VCaP (cell line): ENCODE data around the gene MMP28.

ENCODE experiments used
- H3K27ac ChIP-seq: fragments of 450-650 bp; 2 replicates; pipeline ENCODE4 v1.5.1; 2017
- TF ChIP-seq, protein P1 (sequence below): fragments of 450-650 bp; conservative IDR thresholded peaks from 2 replicates; pipeline ENCODE4 v1.5.1; 2017; ENCODE audit warnings: mild to moderate bottlenecking, moderate library complexity

The MMP28 gene

GRCh38 chr17:35788477-35789368, 6.7 kb downstream of the MMP28 start:
- TF ChIP-seq, protein P1, sequence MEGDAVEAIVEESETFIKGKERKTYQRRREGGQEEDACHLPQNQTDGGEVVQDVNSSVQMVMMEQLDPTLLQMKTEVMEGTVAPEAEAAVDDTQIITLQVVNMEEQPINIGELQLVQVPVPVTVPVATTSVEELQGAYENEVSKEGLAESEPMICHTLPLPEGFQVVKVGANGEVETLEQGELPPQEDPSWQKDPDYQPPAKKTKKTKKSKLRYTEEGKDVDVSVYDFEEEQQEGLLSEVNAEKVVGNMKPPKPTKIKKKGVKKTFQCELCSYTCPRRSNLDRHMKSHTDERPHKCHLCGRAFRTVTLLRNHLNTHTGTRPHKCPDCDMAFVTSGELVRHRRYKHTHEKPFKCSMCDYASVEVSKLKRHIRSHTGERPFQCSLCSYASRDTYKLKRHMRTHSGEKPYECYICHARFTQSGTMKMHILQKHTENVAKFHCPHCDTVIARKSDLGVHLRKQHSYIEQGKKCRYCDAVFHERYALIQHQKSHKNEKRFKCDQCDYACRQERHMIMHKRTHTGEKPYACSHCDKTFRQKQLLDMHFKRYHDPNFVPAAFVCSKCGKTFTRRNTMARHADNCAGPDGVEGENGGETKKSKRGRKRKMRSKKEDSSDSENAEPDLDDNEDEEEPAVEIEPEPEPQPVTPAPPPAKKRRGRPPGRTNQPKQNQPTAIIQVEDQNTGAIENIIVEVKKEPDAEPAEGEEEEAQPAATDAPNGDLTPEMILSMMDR = no peak
- H3K27ac ChIP-seq = peak overlapping the region; percentile 90

DNA sequence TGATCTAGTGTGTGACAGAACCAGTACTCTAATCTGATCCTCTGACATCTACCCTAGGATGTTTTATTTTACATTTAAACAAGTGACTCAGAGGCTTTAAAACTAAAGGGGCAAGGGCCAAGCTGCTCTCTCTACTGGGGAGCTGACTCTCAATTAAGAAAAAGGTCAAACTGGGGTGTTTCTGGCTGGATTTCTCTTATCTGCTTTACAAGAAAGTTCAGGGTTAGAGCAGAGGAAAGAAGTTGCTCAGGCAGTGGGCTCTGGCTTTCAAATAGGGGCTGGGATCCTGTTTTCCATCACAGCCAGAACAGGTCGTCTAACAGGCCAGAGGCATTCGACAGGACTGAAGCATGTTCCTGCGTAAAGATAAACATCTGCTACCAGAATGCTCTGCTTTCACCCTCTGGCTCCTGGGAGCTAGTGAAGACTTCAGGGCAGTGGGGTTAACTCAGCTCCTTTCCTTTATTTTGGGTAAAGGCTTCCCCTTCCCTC, 8.5 kb downstream of the MMP28 start:
- H3K27ac ChIP-seq = peak overlapping the region; percentile 90
- TF ChIP-seq, protein P1 = no peak

DNA sequence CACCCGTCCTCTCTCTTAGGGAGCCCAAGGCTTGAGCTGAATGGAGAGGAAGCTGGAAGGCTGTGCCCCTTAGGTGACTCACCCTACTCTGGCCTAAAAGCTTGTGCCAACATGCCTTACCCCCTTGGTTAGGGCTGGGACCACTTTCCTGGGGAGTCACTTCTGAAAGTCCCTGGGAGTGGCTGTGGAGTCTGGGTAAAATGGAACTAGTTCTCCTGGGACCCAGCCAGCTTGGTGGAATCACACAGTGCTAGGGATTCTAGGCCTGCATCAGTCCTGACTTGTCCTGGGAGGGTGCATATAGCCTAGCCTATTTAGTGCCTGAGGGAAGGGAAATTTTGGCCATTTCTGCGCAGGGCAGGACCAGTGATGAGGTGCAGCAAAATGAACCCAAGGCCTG, 10.5 kb downstream of the MMP28 start:
- TF ChIP-seq, protein P1 = no peak
- H3K27ac ChIP-seq = peak overlapping the region; percentile 90

- TF ChIP-seq, protein P1 = no peak
These were observed 14.5 kb downstream of the MMP28 start for GRCh38 chr17:35780950-35781349.

GRCh38 chr17:35778641-35779196, 16.7 kb downstream of the MMP28 start:
- TF ChIP-seq, protein P1 = no peak
- H3K27ac ChIP-seq = no peak overlapping the region

More at GRCh38 chr17:35780950-35781349, 14.5 kb downstream of the MMP28 start:
- H3K27ac ChIP-seq = peak overlapping the region; percentile 90; the same call in 1 of the 2 replicates

GRCh38 chr17:35775583-35775982, 19.9 kb downstream of the MMP28 start:
- no peak overlapping the region; the same call in 1 of the 2 replicates for H3K27ac ChIP-seq
- TF ChIP-seq, protein P1 = no peak

DNA sequence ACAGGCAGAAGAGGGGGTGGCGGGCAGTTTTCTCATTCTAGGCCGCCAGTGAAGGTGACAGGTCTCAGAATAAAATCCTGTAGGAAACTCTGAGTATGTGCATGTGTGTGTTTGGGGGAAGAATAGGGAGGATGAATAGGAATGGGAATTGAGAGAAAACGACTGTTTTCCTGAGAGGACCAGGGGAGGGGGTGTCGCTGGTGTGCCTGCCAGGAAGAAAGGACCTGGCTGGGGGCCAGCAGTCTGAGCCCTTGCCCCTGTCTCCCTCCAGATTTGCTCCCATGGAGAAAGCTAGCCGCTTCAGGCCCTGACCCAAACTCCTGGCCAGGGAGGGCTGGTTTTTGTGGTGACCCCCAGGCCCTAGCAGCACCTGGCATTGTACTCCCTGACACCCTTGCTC, 20.4 kb downstream of the MMP28 start:
- peak overlapping the region; percentile 38 for H3K27ac ChIP-seq
- TF ChIP-seq, protein P1 = no peak
